Upper lobe of left lung (tissue), 6 donors: Measurements from ENCODE around the gene POLD2. TPM values are rescaled to one million over a fixed set of nuclear protein-coding genes. Genes with fewer than 3 reads are reported as not detected.

Source experiments
- ATAC-seq, 2 donors: fragments of 200-7000 bp; cut with Tn5 transposase; one replicate each; pipeline ENCODE4 v1.9.1; 2022; ENCODE audit warnings: mild to moderate bottlenecking in 2 of 2, moderate library complexity in 2 of 2; ENCODE audit not compliant: low FRiP score in 2 of 2
- DNase-seq, 2 donors: peaks; one replicate each; pipeline ENCODE4 v3.0.0-alpha.2; 2019 to 2020
- H3K27ac ChIP-seq, 4 donors: fragments of 200-600 bp; sonication (generic); one replicate each; pipeline ENCODE4 v1.5.1; 2016 to 2019
- H3K27me3 ChIP-seq, 4 donors: fragments of 200-600 bp; sonication (generic); one replicate each; pipeline ENCODE4 v1.5.1; 2017 to 2019
- H3K36me3 ChIP-seq, 4 donors: fragments of 200-600 bp; sonication (generic); one replicate each; pipeline ENCODE4 v1.5.1; 2016 to 2019
- H3K4me1 ChIP-seq, 4 donors: fragments of 200-600 bp; sonication (generic); one replicate each; pipeline ENCODE4 v1.5.1; 2018 to 2019
- H3K4me3 ChIP-seq, 4 donors: fragments of 200-600 bp; sonication (generic); one replicate each; pipeline ENCODE4 v1.5.1; 2017 to 2019; ENCODE audit warnings: mild to moderate bottlenecking in 2 of 4, moderate library complexity in 1 of 4
- H3K9me3 ChIP-seq, 4 donors: fragments of 200-600 bp; sonication (generic); one replicate each; pipeline ENCODE4 v1.5.1; 2018 to 2019
- EP300 ChIP-seq, 4 donors: sonication (generic); formaldehyde crosslinking; IDR thresholded peaks; one replicate each; pipeline ENCODE4 v1.5.1; 2017; ENCODE audit warnings: antibody characterized with exemption in 4 of 4, control low read depth in 2 of 4
- POLR2A ChIP-seq, 4 donors: fragments of 450-650 bp; IDR thresholded peaks; one replicate each; pipeline ENCODE4 v1.5.1; 2016 to 2017; ENCODE audit warnings: antibody characterized with exemption in 4 of 4, mild to moderate bottlenecking in 2 of 4
- POLR2AphosphoS5 ChIP-seq, 2 donors: sonication (generic); formaldehyde crosslinking; IDR thresholded peaks; one replicate each; pipeline ENCODE4 v1.5.1; 2017; ENCODE audit warnings: antibody characterized with exemption in 2 of 2
- WGBS, 2 donors: methylation state at CpG; one replicate each; pipeline ENCODE4 v1.1.5; 2017 to 2018; 5-methylcytosine and 5-hydroxymethylcytosine counted together
- total RNA-seq, 6 donors: library from RNA; depleted of rRNA in 4 of 6; stranded (reverse); fragments of >200 nt in 4 of 6; gene quantifications; one replicate each; pipeline versions ENCODE4 v1.1.0 to v1.2.1, GENCODE V29; 2016 to 2021
- TF ChIP-seq, protein P1 (sequence below), 6 experiments: fragments of 450-650 bp in 4 of 6; fragments of 200-600 bp in 2 of 6; sonication (generic) in 2 of 6; IDR thresholded peaks; one replicate each; pipeline ENCODE4 v1.5.1; 2016 to 2019; ENCODE audit warnings: antibody characterized with exemption in 6 of 6
- donor health status: DM: no; HTN: no; CAD: no; lungs with moderate emphysema.
- donor health status: DM: no; HTN: yes; CAD: no; lungs with severe emphysema.

Gene POLD2
- total RNA-seq, 6 donors from 2014 or later = 27.2 to 70.1 (median 52.5) TPM

DNA sequence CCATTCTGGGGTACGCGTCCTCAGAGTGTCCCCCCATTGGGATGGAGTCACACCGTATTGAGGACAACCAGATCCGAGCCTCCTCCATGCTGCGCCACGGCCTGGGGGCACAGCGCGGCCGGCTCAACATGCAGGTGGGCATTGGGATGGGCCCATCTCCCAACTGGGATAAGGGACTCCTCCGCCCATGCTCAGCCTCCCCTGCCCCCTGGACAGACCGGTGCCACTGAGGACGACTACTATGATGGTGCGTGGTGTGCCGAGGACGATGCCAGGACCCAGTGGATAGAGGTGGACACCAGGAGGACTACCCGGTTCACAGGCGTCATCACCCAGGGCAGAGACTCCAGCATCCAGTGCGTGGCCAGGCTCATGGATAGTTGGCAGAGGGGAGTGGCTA, 13.4 kb downstream of the POLD2 start:
- WGBS, 2 donors = 93 to 97% methylated on average over 12 to 18 of the region's 18 CpGs
- no peak for DNase-seq
- peaks cover 0 to 79% (median 35%) of the 10 kb centered on the region in 4 donors for H3K36me3 ChIP-seq
- no peaks in the 10 kb centered on the region for H3K9me3 ChIP-seq
- no peak overlapping the region for H3K27ac ChIP-seq
- no peak overlapping the region for H3K4me3 ChIP-seq
- TF ChIP-seq POLR2A (IDR thresholded peaks at IDR 0.05) (no peak), POLR2AphosphoS5 (IDR thresholded peaks at IDR 0.05) (no peak), EP300 (IDR thresholded peaks at IDR 0.05) (no peak)
- TF ChIP-seq, protein P1, sequence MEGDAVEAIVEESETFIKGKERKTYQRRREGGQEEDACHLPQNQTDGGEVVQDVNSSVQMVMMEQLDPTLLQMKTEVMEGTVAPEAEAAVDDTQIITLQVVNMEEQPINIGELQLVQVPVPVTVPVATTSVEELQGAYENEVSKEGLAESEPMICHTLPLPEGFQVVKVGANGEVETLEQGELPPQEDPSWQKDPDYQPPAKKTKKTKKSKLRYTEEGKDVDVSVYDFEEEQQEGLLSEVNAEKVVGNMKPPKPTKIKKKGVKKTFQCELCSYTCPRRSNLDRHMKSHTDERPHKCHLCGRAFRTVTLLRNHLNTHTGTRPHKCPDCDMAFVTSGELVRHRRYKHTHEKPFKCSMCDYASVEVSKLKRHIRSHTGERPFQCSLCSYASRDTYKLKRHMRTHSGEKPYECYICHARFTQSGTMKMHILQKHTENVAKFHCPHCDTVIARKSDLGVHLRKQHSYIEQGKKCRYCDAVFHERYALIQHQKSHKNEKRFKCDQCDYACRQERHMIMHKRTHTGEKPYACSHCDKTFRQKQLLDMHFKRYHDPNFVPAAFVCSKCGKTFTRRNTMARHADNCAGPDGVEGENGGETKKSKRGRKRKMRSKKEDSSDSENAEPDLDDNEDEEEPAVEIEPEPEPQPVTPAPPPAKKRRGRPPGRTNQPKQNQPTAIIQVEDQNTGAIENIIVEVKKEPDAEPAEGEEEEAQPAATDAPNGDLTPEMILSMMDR (IDR thresholded peaks at IDR 0.05) = no peak
- peaks cover 0 to 7% (median under 1%) of the 10 kb centered on the region in 4 donors for H3K4me1 ChIP-seq
- no peaks in the 10 kb centered on the region for H3K27me3 ChIP-seq
- no peak for ATAC-seq

DNA sequence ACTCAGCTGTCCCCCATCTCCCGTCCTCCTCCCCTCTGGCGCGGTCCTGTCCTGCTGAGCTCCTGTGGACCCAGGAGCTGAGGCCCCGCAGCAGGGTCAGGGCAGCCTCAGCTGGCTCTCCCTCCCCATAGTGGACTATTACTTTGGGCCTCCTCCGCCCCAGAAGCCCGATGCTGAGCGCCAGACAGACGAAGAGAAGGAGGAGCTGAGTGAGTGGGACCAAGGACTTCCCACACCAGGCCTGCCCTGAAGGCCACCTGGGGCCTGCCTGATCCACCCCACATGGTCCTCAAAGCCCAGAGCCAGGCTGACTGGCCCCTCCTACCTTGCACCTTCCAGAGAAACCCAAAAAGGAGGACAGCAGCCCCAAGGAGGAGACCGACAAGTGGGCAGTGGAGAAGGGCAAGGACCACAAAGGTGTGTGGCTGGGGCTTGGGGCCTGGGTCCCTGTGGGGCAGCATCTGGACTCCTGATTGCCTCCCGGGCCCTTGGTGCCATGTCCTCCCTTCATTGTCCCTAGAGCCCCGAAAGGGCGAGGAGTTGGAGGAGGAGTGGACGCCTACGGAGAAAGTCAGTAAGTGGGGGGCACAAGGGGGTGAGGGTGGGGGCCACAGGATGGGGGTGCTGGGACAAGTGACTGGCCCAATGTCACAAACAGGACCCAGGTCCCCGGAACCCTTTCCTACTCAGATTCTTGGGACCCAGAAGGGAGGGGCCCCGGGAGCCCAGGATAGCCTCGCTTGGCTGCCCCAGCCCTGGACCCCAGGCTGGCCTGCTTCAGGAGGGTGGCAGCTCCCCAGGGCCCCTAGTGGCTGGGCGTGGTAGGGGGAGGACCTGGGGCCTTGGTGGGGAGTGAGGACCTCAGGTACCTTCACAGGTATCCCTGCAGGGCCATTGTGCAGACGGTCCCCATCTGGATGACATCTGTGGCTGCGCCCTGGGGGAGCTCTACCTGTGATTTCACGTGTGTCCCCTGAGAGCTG, 14.3 kb downstream of the POLD2 start:
- ATAC-seq (no peak), DNase-seq (no peak)
- no peaks in the 10 kb centered on the region for H3K9me3 ChIP-seq
- peaks cover 0 to 69% (median 30%) of the 10 kb centered on the region in 4 donors for H3K36me3 ChIP-seq
- peaks cover 5 to 13% (median 9%) of the 10 kb centered on the region in 4 donors for H3K4me1 ChIP-seq
- peak overlapping the region in 2 of 4 donors; percentile 89 to 91 for H3K27ac ChIP-seq
- 90 to 93% methylated on average over 13 to 19 of the region's 21 CpGs for WGBS, 2 donors
- TF ChIP-seq EP300 (IDR thresholded peaks at IDR 0.05) (no peak), POLR2AphosphoS5 (IDR thresholded peaks at IDR 0.05) (no peak), POLR2A (IDR thresholded peaks at IDR 0.05) (no peak)
- TF ChIP-seq, protein P1 (IDR thresholded peaks at IDR 0.05) = no peak
- H3K27me3 ChIP-seq = peaks cover 0 to 8% (median 3%) of the 10 kb centered on the region in 4 donors
- H3K4me3 ChIP-seq = no peak overlapping the region

DNA sequence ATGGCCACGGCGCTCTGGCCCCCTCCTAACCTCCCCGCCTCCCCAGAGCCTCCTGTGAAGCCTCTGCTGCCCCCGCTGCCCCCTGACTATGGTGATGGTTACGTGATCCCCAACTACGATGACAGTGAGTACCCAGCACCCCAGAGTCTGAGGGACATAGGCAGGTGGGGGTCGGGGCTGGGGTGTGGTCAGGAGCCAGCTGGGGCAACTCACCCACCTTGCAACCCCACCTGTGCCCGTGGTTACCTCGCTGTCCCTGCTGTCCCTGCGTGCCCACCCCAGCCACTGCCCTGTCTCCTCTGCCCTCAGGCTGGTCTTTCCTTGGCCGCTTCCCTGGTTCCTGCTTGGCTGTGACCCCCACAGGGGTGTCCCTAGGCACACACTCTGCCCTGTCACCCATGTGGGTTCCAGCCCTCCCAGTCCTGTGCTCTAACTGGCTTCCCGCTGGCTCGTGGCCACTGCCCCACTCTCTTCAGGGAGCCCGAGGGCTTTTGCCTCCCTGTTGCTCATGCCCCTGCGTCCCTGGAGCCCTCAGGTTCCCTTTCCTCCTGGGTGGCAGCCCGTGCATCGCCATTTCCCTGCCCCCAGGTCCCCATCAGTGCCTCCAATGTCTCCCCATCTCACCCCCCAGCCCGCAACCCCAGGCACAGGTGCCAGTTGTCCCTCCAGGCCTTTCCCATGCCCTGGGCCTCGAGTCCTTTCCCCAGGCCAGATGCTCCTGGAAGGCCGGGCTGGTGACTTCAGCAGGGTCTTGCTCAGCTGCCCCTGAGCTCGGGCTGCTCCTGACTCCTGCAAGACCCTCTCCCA, 15.2 kb downstream of the POLD2 start:
- peaks cover 5 to 16% (median 10%) of the 10 kb centered on the region in 4 donors for H3K4me1 ChIP-seq
- TF ChIP-seq POLR2AphosphoS5 (IDR thresholded peaks at IDR 0.05) = no peak
- TF ChIP-seq, protein P1 (IDR thresholded peaks at IDR 0.05) = no peak
- no peak for TF ChIP-seq EP300 (IDR thresholded peaks at IDR 0.05)
- TF ChIP-seq POLR2A (IDR thresholded peaks at IDR 0.05) = no peak
- no peak for ATAC-seq
- WGBS, 2 donors = 86 to 94% methylated on average over 13 to 18 of the region's 21 CpGs
- H3K27ac ChIP-seq = peak overlapping the region in 3 of 4 donors; percentile 10 to 91 (median 89)
- no peak overlapping the region for H3K4me3 ChIP-seq
- DNase-seq = no peak
- peaks cover 0 to 10% (median 6%) of the 10 kb centered on the region in 4 donors for H3K27me3 ChIP-seq
- H3K36me3 ChIP-seq = peaks cover 0 to 60% (median 27%) of the 10 kb centered on the region in 4 donors
- H3K9me3 ChIP-seq = no peaks in the 10 kb centered on the region

DNA sequence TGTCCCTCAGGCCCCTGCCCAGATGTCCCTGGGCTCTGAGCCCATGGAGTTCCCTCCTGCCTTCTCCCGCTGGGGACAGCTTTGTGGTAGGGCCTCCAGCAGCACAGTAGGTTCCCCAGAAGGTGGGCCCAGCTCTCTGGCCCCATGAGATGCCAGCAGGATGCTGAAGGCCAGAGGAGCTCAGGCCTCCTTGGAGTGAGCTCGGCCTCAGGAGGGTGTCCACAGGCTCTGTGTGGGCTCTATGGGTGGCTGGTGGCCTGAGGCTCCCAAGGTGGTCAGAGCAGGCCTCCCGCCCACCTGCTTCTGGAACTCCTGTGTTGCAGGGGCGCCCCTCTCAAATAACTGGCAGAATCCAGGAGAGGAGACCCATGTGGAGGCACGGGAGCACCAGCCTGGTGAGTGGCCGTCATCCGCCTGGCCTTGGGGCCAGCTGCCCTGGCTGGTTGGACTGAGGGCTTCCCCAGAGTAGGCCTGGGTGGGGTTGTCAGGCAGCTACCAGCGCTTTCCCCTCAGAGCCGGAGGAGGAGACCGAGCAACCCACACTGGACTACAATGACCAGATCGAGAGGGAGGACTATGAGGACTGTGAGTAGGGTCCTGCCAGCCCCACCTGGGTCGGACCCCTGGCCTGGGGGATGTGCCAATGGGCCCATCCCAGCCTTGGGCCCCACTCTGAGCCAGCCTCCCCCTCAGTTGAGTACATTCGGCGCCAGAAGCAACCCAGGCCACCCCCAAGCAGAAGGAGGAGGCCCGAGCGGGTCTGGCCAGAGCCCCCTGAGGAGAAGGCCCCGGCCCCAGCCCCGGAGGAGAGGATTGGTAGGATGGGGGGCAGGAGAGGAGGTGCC, 16.0 kb downstream of the POLD2 start:
- Histone ChIP-seq H3K9me3 (no peaks in the 10 kb centered on the region), H3K27me3 (peaks cover 0 to 10% (median 6%) of the 10 kb centered on the region in 4 donors), H3K36me3 (peaks cover 0 to 53% (median 23%) of the 10 kb centered on the region in 4 donors), H3K4me1 (peaks cover 5 to 16% (median 13%) of the 10 kb centered on the region in 4 donors), H3K4me3 (peak overlapping the region in 1 of 4 donors; percentile 58), H3K27ac (peak overlapping the region in 3 of 4 donors; percentile 89 to 96 (median 91))
- DNase-seq (no peak), ATAC-seq (no peak)
- TF ChIP-seq POLR2AphosphoS5 (IDR thresholded peaks at IDR 0.05) = no peak
- TF ChIP-seq EP300 (IDR thresholded peaks at IDR 0.05) = no peak
- TF ChIP-seq POLR2A (IDR thresholded peaks at IDR 0.05) = no peak
- TF ChIP-seq, protein P1 (IDR thresholded peaks at IDR 0.05) = no peak
- 93% methylated on average over 17 of the region's 18 CpGs; no CpG with 5 or more reads in 1 of the 2 donors for WGBS, 2 donors
